Epithelial cell of esophagus (primary cell): Measurements from ENCODE around the gene NRXN2.
A peak's percentile ranks its signal among the peaks of the same experiment; 100 is the strongest.

Source experiments
- DNase-seq: peaks from one replicate; pipeline ENCODE4 v3.0.0; 2010; ENCODE audit warnings: low read depth
- H3K4me3 ChIP-seq: 2 replicates; pipeline ENCODE4 v1.5.1; 2011; ENCODE audit warnings: mild to moderate bottlenecking, low read length, control low read depth
- CTCF ChIP-seq: IDR thresholded peaks from 2 replicates; pipeline ENCODE4 v1.5.1; 2011; ENCODE audit warnings: low read depth, mild to moderate bottlenecking, low read length, control low read depth, inconsistent platforms; ENCODE audit not compliant: insufficient read depth; ENCODE audit errors: missing control alignments

The NRXN2 gene

GRCh38 chr11:64619811-64620380, 103.1 kb downstream of the NRXN2 start:
- no peak for TF ChIP-seq CTCF
- no peak overlapping the region for H3K4me3 ChIP-seq
- DNase-seq = peak; percentile 46

GRCh38 chr11:64619196-64619595, 103.8 kb downstream of the NRXN2 start:
- DNase-seq = no peak
- no peak for TF ChIP-seq CTCF
- no peak overlapping the region for H3K4me3 ChIP-seq

- H3K4me3 ChIP-seq = no peak overlapping the region
- TF ChIP-seq CTCF = no peak
- no peak for DNase-seq
Measured at GRCh38 chr11:64616817-64617216, 106.2 kb downstream of the NRXN2 start.

DNA sequence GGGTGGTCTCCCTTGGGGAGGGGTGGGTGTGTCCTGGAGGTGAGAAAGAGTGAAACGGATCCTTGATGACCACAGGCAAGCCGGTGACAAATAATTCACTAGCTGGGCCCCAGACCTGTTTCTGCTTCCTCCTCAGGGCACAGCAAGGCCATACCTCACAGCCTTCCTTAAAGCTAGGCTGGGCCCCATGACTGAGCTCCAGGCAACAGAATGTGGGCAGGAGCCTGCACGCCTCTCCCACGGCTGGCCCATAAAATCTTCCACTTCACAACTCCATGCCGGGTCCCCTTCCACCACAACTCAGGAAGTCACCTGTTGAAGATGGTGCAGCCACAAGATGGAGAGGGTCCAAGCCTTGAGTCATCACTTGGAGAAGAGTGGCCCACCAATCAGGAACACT, 108.1 kb downstream of the NRXN2 start:
- DNase-seq = no peak
- no peak overlapping the region for H3K4me3 ChIP-seq
- TF ChIP-seq CTCF = no peak

GRCh38 chr11:64613648-64614047, 109.3 kb downstream of the NRXN2 start:
- no peak overlapping the region for H3K4me3 ChIP-seq
- no peak for DNase-seq
- no peak for TF ChIP-seq CTCF

- H3K4me3 ChIP-seq = no peak overlapping the region
- DNase-seq = no peak
- no peak for TF ChIP-seq CTCF
Measured at GRCh38 chr11:64611869-64612646, 110.9 kb downstream of the NRXN2 start.

- no peak overlapping the region for H3K4me3 ChIP-seq
- no peak for TF ChIP-seq CTCF
- no peak for DNase-seq
Measured at GRCh38 chr11:64611176-64611575, 111.8 kb downstream of the NRXN2 start.
